Mononuclear cell (primary cell): Measurements from ENCODE around the gene GTF3C4. TPM values are rescaled to one million over a fixed set of nuclear protein-coding genes. Genes with fewer than 3 reads are reported as not detected.

Source experiments
- H3K27me3 ChIP-seq: 2 replicates; pipeline ENCODE4 v1.6.0; 2011; ENCODE audit warnings: low read length, control low read depth; ENCODE audit not compliant: insufficient read depth
- H3K4me1 ChIP-seq: 2 replicates; pipeline ENCODE4 v1.5.1; 2011; ENCODE audit warnings: mild to moderate bottlenecking, low read length, control low read depth; ENCODE audit not compliant: insufficient read depth
- H3K4me3 ChIP-seq: 2 replicates; pipeline ENCODE4 v1.5.1; 2011; ENCODE audit warnings: mild to moderate bottlenecking, low read length, moderate library complexity
- H3K9me3 ChIP-seq: 2 replicates; pipeline ENCODE4 v1.5.1; 2011; ENCODE audit warnings: low read depth, mild to moderate bottlenecking, control low read depth, low read length
- total RNA-seq: library from RNA; depleted of rRNA; stranded (reverse); fragments of >200 nt; gene quantifications from one replicate; pipeline ENCODE4 v1.2.3, GENCODE V29; 2012

GTF3C4 gene
- total RNA-seq, 1 donor = 17.6 TPM

GRCh38 chr9:132639322-132639721 is 30.9 kb upstream of the GTF3C4 start:
- Histone ChIP-seq H3K27me3 (no peaks in the 10 kb centered on the region), H3K9me3 (no peaks in the 10 kb centered on the region), H3K4me3 (no peak overlapping the region), H3K4me1 (no peaks in the 10 kb centered on the region)

- H3K4me3 ChIP-seq = no peak overlapping the region
- H3K27me3 ChIP-seq = no peaks in the 10 kb centered on the region
Observed at GRCh38 chr9:132641216-132641615, 29.0 kb upstream of the GTF3C4 start.

GRCh38 chr9:132644251-132644650 is 26.0 kb upstream of the GTF3C4 start:
- Histone ChIP-seq H3K9me3 (no peaks in the 10 kb centered on the region), H3K4me3 (no peak overlapping the region), H3K27me3 (no peaks in the 10 kb centered on the region), H3K4me1 (no peaks in the 10 kb centered on the region)

More at GRCh38 chr9:132641216-132641615, 29.0 kb upstream of the GTF3C4 start:
- H3K4me1 ChIP-seq = no peaks in the 10 kb centered on the region
- H3K9me3 ChIP-seq = no peaks in the 10 kb centered on the region

GRCh38 chr9:132645306-132645705 is 25.0 kb upstream of the GTF3C4 start:
- H3K9me3 ChIP-seq = no peaks in the 10 kb centered on the region

GRCh38 chr9:132645711-132646110 is 24.6 kb upstream of the GTF3C4 start:
- no peaks in the 10 kb centered on the region for H3K9me3 ChIP-seq
- H3K4me1 ChIP-seq = no peaks in the 10 kb centered on the region
- no peak overlapping the region for H3K4me3 ChIP-seq
- H3K27me3 ChIP-seq = no peaks in the 10 kb centered on the region

More at GRCh38 chr9:132645306-132645705, 25.0 kb upstream of the GTF3C4 start:
- no peaks in the 10 kb centered on the region for H3K27me3 ChIP-seq
- H3K4me3 ChIP-seq = no peak overlapping the region
- no peaks in the 10 kb centered on the region for H3K4me1 ChIP-seq

- no peaks in the 10 kb centered on the region for H3K9me3 ChIP-seq
- H3K27me3 ChIP-seq = no peaks in the 10 kb centered on the region
- no peak overlapping the region for H3K4me3 ChIP-seq
- H3K4me1 ChIP-seq = no peaks in the 10 kb centered on the region
Observed at GRCh38 chr9:132646726-132647125, 23.5 kb upstream of the GTF3C4 start.

GRCh38 chr9:132647355-132647754 is 22.9 kb upstream of the GTF3C4 start:
- no peak overlapping the region for H3K4me3 ChIP-seq
- no peaks in the 10 kb centered on the region for H3K4me1 ChIP-seq
- no peaks in the 10 kb centered on the region for H3K9me3 ChIP-seq
- no peaks in the 10 kb centered on the region for H3K27me3 ChIP-seq

- H3K9me3 ChIP-seq = no peaks in the 10 kb centered on the region
- no peaks in the 10 kb centered on the region for H3K4me1 ChIP-seq
Observed at GRCh38 chr9:132647806-132648205, 22.5 kb upstream of the GTF3C4 start.

GRCh38 chr9:132648283-132648682 is 22.0 kb upstream of the GTF3C4 start:
- Histone ChIP-seq H3K9me3 (no peaks in the 10 kb centered on the region), H3K4me3 (no peak overlapping the region), H3K27me3 (no peaks in the 10 kb centered on the region), H3K4me1 (no peaks in the 10 kb centered on the region)

More at GRCh38 chr9:132647806-132648205, 22.5 kb upstream of the GTF3C4 start:
- H3K27me3 ChIP-seq = no peaks in the 10 kb centered on the region
- H3K4me3 ChIP-seq = no peak overlapping the region

GRCh38 chr9:132648685-132649084 is 21.6 kb upstream of the GTF3C4 start:
- H3K9me3 ChIP-seq = no peaks in the 10 kb centered on the region
- H3K27me3 ChIP-seq = no peaks in the 10 kb centered on the region
- H3K4me1 ChIP-seq = no peaks in the 10 kb centered on the region
- no peak overlapping the region for H3K4me3 ChIP-seq

- no peaks in the 10 kb centered on the region for H3K27me3 ChIP-seq
- H3K4me3 ChIP-seq = no peak overlapping the region
- no peaks in the 10 kb centered on the region for H3K4me1 ChIP-seq
- no peaks in the 10 kb centered on the region for H3K9me3 ChIP-seq
Observed at GRCh38 chr9:132651259-132651658, 19.0 kb upstream of the GTF3C4 start.

GRCh38 chr9:132656299-132656698 is 14.0 kb upstream of the GTF3C4 start:
- Histone ChIP-seq H3K27me3 (no peaks in the 10 kb centered on the region), H3K4me1 (no peaks in the 10 kb centered on the region), H3K4me3 (no peak overlapping the region), H3K9me3 (no peaks in the 10 kb centered on the region)

GRCh38 chr9:132662152-132662945 is 7.9 kb upstream of the GTF3C4 start:
- Histone ChIP-seq H3K9me3 (no peaks in the 10 kb centered on the region), H3K27me3 (no peaks in the 10 kb centered on the region)

GRCh38 chr9:132663117-132663516 is 7.1 kb upstream of the GTF3C4 start:
- Histone ChIP-seq H3K27me3 (no peaks in the 10 kb centered on the region), H3K9me3 (no peaks in the 10 kb centered on the region), H3K4me3 (no peak overlapping the region), H3K4me1 (no peaks in the 10 kb centered on the region)

More at GRCh38 chr9:132662152-132662945, 7.9 kb upstream of the GTF3C4 start:
- Histone ChIP-seq H3K4me1 (no peaks in the 10 kb centered on the region), H3K4me3 (no peak overlapping the region)

- H3K9me3 ChIP-seq = no peaks in the 10 kb centered on the region
- no peaks in the 10 kb centered on the region for H3K27me3 ChIP-seq
- no peak overlapping the region for H3K4me3 ChIP-seq
- H3K4me1 ChIP-seq = no peaks in the 10 kb centered on the region
Observed at GRCh38 chr9:132663851-132664250, 6.4 kb upstream of the GTF3C4 start.

- H3K4me1 ChIP-seq = peaks cover 34% of the 10 kb centered on the region
- H3K4me3 ChIP-seq = peak overlapping the region; percentile 100
- no peaks in the 10 kb centered on the region for H3K27me3 ChIP-seq
- no peaks in the 10 kb centered on the region for H3K9me3 ChIP-seq
Observed at GRCh38 chr9:132669319-132669697, 956 bp upstream of the GTF3C4 start.
